GM04503 (cell line): ENCODE measurements around the gene BACE2.
"Not testable (repeated sequence)": the region's sequence is repeated elsewhere in the genome, so short reads cannot be mapped to it uniquely, and the experiment has no call there.

Source experiments
- DNase-seq: peaks from one replicate; pipeline ENCODE4 v3.0.0-alpha.2; 2012; ENCODE audit warnings: low read depth

The BACE2 gene

DNA sequence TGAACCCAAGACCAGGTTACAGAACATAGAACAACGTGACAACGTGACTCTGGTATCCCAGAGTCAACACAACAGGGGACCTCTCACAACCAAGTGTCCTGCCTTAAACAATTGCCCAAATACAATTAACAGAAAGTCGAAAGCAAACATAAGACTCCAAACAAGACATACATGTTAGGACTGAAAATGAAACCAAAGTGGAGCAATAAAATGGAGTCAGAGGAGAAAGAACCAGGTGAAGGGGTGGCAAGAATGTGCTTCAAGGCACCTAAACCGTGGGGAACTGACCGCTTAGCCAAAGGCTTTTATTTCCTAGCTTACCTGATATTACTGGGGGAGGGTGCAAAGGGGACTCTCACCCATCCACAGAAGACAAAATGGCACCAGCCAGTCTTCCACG is 17.8 kb downstream of the BACE2 start:
- DNase-seq = no peak

DNA sequence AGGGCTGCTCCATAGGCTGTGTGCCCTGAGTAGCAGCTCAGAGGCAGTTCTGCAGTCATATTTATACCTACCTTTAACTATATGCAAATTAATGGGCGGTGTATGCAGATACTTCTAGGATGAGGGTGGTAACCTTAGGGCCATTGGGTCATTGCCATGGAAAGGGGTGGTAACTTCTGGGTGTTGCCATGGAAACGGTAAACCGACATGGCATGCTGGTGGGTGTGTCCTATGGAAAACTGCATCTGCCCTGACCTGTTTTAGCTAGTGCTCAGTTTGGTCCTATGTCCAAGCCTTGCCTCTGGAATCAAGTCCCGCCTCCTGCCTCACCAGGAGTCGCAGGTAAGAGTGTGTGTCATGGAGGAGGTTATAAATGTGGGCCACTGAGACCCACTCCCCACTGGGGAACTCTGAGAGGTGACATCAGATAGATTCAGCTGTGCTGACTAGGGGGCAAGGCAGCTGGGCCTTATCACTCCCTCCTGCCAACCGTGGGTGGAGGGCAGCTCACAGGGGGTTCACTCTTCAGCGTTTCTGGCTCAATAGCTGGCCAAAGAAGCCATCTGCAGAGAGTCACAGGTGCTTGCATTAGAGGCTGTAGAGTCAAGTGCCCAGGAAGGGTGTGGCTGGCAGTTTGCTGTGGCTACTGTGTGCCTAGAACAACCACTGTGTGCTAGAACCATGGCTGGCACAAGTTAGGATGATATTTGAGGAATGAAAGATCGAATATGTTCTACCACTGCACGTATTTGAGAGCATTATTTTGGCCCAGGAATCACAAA is 19.0 kb downstream of the BACE2 start:
- no peak for DNase-seq

DNA sequence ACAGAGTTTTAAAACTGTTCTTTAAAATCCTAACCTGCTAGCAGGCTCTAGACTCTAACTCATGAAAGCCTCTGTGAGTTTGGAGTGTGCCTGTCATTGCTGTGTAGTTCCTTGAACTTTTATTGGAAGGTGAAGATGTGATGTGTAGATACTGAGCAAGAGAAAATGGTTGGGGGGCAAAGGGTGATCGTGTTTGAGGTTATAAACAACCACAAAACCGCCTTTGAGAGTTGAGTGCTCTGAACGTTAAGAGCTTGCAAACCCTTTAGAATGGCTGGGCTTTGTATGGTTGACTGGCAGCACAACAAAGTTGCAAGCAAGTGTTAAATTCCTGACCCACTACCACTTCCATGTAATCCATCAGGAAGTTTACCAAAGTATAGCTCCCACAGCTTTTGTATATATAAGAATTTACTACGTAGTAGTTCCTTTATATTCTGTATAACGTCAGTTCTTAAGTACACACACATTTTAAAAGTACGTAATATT is 19.6 kb downstream of the BACE2 start:
- no peak for DNase-seq

DNA sequence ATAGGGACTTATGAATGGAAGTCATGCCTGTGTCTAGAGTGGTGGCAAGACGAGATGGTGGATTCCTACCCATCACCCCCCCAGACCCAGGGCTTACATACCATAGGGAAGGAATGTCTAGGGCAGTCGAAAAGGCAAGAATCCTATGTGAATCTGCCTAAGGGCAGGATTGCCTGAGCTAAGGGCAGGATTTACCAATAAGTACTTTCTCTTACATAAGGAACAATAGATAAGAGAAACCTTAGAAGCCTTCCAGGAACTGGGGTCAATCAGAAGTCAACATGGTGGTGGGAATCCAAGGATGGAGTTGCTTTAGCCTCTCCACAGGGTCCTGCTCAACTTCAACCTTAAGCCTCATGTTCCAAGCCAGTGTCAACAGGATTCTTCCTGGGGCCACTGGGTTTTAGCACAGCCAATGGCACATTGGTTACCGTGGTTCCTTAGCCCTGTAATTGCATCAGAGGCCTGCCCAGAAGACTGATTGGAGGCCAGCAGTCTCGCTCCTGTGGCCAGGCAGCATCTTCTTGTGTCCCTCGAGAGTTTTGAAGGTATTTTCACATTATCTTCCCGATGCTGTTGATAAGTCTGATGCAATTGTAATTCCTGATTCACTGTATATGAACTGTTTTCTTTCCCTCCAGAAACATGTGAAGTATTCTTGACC is 20.7 kb downstream of the BACE2 start:
- no peak for DNase-seq

DNA sequence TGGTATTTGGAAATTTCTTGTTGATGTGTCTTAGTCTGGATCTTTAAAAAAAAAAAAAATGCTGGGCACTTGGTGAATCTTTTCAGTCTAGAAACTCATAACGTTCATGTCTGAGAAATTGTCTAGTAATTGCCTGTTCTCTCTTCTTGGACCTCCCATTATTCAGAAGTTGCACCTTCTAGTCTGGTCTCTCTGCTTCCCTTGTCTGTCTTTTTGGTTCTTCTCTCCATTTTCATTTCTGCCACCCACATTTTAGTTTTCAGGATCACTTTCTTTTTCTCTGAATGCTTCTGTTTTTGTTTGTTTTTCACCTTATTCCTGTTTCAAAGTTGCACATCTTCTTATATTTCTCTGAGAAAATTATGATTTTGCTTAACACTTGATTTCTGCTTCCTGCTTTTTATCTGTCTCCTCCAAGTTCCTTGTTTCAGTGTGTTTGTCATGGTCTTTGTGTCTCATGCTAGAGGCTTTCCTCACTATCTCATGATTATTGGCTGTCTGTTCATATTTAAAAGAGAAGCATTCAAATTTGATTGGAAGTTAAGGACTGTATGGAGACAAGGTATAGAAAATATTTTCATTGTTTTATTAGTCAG is 21.3 kb downstream of the BACE2 start:
- DNase-seq = no peak

DNA sequence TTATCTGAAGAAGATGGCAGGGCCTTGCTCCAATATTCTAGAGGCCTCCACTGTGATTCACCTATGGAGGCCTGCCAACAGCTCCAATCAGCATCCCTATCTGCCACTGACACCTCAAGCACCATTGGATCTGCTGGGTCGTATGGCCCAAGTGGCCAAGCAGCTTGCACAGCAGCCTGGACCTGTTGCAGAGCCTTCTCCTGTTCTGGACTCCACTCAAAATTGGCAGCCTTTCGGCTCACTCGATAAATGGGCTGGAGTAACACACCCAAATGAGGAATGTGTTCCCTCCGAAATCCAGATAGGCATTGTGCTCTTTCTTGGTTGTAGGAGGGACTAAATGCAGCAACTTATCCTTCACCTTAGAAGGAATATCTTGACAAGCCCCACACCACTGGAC is 24.6 kb downstream of the BACE2 start:
- not testable (repeated sequence) for DNase-seq

DNA sequence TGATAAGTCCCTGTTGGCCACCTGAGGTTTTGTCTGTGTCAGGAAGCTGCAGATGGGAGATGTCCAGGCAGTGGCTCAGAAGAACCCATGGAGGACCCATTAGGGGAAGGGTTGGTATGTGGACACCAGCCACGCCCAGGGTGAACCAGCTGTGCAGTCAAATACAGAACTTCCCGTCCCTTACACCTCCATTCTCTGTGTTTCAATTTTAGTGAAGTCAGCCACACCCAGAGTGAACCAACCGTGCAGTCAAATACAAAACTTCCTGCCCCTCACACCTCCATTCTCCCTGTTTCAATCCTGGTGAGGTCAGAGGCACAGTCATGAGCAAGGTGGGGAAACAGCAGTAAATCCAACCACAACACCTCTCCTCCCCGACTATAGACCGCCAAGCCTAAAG is 27.4 kb downstream of the BACE2 start:
- DNase-seq = no peak

DNA sequence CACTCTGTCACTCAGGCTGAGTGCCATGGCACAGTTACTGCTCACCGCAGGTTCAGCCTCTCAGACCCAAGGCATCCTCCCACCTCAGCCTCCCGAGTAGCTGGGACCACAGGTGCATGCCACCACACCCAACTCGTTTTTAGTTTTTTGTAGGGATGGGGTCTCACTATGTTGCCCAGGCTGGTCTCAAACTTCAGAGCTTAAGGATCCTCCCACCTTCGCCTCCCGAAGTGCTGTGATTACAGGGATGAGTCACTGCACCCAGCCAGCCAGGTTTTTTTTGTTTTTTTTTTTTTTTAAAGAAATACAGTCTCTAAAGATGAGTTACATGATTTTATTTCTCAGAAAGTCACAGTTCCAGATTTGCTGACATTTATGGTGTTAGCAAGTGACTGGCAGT is 29.0 kb downstream of the BACE2 start:
- no peak for DNase-seq

DNA sequence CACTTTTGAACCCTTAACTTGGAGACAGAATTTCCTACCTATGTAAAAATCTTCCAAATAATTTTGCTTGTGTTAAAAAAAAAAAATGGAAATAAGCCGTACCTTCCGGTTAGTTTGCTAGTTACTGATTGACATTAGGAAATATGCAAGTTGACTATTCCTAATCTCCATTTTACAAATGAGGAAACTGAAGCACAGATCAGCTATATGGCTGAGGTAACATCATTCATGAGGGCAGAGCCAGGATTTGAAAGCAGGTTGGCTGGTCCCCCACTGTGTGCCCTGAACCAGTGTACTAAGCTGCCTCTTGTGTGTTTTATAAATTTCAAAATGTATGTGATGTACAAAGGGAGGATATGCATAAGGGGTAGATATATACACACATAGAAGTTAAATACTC is 29.6 kb downstream of the BACE2 start:
- DNase-seq = no peak

DNA sequence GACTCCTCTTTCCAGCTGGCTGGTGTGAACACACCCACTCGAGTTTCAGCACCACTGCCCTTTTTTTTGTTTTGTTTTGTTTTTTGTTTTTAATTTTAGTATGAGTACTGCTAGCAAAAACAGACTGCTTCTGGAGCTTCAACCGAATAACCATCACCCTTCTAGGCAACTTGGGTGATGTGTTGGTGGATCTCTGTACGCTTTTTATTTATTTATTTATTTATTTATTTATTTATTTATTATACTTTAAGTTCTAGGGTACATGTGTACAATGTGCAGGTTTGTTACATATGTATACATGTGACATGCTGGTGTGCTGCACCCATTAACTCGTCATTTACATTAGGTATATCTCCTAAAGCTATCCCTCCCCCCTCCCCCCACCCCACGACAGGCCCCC is 30.7 kb downstream of the BACE2 start:
- DNase-seq = not testable (repeated sequence)

DNA sequence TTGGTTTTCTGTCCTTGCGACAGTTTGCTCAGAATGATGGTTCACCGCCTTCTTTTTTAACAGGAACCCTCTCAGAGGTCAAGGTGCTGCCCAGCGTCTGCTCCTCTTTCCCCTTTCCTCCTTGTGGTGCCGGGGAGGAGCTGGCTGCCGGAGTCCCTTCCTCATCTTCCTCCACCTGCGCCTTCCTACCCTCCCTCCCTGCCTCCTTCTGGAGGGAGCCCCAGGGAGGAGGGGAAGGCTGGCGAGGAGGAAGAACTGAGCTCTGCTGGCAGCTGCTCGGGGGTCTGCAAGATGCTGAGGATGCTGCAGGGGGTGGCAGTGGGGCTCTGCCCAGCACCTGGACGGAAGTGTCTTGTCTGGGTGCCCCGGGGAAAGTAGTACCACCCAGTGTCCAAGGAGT is 31.2 kb downstream of the BACE2 start:
- no peak for DNase-seq

DNA sequence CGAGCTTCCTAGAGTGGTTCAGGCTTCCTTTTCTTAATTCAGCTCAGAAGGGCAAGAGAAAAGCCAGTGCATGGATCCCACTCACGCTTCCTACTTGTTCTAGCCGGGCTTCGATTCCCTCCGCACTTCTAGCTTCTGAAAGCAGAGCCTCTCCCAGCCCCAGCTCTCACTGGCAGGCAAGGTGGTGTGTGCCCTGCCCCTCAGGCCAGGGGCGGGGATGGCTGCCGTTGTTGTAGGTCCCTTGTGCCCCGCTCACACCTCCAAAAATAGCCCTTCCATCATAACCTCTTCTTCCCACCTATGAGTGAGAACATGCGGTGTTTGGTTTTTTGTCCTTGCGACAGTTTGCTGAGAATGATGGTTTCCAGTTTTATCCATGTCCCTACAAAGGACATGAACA is 31.6 kb downstream of the BACE2 start:
- DNase-seq = no peak

DNA sequence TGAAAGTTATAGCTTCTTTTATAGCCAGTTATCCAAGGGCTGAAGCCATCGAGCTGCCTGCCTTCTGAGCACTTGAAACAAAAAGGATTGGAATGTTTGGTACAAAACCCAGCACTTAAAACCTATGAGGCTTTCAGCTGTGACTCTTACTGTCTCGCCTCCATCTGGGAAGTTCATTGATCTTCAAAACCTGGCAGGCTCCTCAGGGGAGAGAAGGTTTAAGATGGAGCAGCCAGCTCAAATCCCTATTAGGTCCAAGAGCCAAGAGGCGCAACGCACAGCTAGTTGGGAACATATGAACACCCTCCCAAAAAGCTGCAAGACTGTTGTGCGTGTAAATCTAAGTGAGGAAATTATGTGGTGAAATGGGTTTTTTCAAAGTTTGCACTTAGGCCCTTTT is 33.4 kb downstream of the BACE2 start:
- no peak for DNase-seq

DNA sequence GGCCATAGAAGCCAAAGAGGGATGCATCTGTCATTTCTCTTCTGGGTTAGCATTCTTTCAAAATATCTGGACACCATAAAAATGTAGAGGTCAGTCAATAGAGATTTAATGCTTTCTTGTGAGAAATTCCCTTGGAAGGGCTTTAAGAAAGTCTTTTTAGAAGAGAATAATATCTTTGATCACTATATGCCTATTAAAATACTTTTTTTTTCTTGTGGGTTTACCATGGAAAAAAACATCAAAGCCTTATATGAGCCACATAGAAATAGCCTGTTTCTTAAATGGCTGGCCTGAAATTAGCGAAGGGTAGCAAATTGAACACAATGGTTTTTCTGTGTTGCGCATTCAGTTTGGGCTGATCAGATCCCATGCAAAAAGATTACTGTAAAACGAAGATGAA is 36.8 kb downstream of the BACE2 start:
- no peak for DNase-seq

DNA sequence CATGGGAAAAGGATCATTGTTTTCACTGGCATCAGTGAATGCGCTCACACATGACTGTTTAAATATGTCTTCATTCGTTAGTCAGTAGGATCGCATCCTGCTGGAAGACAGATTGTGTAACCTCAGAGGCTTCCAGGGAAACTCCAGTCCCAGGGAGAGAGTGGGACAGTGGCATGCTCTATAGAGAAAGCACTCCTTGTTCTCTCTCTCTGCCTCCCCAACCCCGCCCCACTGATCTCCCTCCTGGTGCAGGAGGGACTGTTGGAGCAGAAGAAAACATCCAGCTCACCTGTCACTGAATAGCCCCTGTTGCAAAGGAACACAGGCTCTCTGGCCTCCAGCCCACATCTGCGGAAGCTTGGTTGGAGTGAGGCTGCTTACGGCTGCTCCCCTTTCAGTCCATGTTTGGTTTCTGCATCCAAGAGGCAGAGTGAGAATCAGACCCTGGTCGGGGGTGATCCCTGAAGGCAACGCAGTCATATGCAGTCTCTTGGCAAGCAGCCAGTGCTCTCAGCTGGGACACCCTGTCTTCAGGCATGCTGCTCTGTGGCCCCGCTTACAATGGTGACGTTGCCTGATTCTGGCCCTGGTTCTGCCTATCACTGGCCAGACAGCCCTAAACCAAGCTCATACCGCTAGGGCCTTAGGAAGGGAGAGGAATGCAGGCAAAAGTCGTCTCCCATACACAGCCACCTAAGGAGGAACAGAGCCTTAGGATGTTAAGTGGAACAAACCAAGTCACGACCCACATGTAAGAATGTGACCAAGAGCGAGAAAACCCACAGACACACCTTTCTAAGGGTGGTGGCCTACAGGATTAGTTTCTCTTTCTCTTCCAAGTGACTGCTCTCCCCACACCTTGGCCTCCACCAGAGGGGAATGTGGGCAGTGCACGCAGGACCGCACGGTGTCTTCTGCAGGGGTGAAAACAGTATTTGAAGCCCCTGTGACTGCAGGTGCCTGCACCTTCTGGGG is 39.7 kb downstream of the BACE2 start:
- DNase-seq = peak; percentile 19

DNA sequence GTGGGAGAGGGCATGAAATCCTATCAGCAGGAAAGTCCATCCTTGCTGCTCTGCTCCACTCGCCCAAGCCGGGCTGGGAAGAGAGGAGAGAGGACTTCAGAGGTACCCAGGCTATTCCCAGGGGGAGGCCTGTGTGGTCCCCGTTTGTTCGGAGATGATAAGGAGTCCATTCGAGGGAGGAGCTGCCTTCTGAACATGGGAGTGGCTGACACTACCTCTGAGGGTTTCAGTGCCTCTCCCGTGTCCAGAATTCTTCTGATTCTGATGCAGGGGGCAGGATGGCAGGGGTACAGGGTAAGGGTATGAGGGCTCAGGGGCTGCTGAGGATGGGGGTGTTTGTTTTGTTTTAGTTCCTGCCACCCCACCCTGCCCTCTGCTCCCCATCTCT is 40.4 kb downstream of the BACE2 start:
- no peak for DNase-seq

DNA sequence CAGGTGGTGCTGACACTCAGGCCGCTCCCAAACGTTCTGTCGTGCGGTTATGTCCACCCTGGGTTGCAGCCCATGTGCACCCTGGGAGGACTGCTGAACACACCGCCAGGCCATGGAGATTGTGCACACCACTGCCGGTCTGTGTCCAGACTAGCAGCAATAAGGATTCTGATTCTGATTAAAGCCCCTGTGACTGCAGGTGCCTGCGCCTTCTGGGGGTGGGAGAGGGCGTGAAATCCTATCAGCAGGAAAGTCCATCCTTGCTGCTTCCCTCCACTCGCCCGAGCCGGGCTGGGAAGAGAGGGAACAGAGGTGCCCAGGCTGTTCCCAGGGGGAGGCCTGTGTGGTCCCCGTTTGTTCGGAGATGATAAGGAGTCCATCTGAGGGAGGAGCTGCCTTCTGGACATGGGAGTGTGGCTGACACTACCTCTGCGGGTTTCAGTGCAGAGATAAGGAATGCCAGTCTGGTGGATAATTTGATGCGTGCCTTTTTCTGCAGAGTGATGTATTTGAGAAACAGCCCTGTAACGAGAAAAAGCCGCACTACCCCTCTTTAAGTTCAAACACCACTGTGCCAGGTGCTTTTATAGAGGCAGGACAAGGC is 41.2 kb downstream of the BACE2 start:
- DNase-seq = no peak

DNA sequence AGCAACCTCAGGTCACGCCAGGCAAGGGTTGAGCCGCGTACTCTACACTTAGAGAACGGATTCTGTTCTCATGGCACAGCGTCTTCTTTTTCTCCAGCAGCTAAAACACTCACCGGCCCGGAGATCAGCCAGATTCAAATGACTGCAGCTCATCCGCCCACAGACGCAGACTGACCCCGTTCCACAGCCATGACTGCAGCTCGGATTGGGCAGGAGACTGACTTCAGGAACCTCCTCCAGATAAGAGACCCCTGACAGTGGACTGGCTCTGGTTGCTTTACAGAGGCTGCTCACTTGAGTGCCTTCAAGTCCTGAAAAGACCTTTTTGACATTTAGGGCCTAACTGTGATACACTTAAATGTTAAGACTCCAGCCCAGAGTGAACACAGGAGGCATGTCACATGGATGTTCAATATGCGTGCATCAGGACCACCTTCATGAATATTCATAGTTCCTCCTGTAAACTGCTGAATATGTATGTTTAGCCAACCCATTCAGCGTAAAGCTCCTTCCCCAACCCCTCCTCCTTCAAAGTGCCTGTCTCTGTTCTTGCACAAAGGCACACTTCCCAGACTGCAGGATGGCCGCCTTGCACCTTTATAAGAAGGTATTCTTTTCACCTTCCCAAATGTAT is 42.6 kb downstream of the BACE2 start:
- no peak for DNase-seq

DNA sequence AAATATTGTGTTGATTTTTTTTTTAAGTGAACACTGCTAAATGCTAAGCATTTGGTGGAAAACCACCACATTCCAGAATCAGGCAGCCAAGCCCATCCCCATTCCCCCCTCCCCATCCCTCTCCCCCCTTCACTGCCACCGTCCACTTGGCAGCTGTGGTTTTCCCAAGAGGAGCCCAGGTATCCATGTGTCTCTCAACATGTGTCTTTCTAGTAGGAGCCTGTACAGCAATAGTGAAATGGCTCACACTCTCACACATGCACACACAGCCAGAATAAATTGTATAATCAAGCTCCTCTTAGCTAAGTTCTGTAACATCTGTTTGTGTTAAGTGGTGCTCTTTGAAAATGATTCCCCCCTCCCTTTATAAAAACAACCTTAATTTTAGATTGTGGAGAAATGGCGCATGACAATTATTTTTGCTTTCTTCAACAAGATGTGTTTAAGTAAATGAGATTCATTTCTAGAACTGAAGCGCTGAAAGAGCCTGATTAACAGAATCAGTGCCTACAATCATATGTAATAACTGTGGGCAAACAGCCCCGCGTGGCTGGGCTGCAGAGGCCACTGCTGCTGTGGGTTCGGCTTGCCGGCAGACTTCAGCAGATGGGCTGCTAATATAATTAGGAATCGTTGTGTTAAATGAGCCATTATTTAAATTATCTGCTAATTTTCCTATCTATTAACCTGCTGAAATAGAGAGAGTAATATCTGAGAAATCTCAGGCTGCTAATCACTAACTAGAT is 43.3 kb downstream of the BACE2 start:
- DNase-seq = no peak

DNA sequence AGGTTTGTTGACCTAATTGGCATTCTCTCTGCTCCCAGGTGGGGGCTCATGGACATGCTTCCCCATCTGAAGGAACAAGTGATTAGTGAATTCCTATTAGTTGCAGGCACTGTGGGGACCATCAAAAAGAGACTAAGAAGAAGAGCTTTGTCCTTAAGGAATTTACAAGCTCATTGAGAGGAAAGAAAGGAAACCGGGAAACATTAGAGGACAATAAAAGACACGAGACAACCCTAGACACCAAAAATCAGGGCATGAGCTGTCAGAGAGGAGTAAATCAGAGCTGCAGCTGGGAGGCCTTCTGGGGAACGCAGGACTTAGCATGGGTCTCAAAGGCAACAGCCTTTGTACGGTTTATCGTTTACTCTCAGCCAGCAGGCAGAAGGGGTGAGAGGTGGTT is 45.1 kb downstream of the BACE2 start:
- DNase-seq = no peak
